SK-N-SH treated with all-trans-retinoic acid at 6 μM for 48 hours (cell line): ENCODE measurements around the gene CBY1.

Experiments used
- ATAC-seq: fragments of 200-7000 bp; cut with Tn5 transposase; 3 replicates; pipeline ENCODE4 v1.9.1; 2020; ENCODE audit warnings: mild to moderate bottlenecking, moderate library complexity
- ARNTL ChIP-seq: fragments of 450-650 bp; formaldehyde crosslinking; IDR thresholded peaks from 2 replicates; pipeline ENCODE4 v1.5.0; 2020; ENCODE audit warnings: low read depth, mild to moderate bottlenecking, moderate library complexity, borderline replicate concordance
- BACH2 ChIP-seq: fragments of 250-450 bp; sonication (Bioruptor Pico); IDR thresholded peaks from 2 replicates; pipeline ENCODE4 v1.9.0; 2021; ENCODE audit warnings: mild to moderate bottlenecking, borderline replicate concordance
- CREB5 ChIP-seq: fragments of 250-450 bp; sonication (Bioruptor Pico); IDR thresholded peaks from 2 replicates; pipeline ENCODE4 v1.5.1; 2020; ENCODE audit warnings: low read depth, mild to moderate bottlenecking, moderate library complexity
- CSRNP3 ChIP-seq: fragments of 250-450 bp; sonication (Bioruptor Pico); IDR thresholded peaks from 2 replicates; pipeline ENCODE4 v1.5.1; 2021; ENCODE audit warnings: mild to moderate bottlenecking, moderate library complexity
- ESRRG ChIP-seq: fragments of 250-450 bp; sonication (Bioruptor Pico); IDR thresholded peaks from 2 replicates; pipeline ENCODE4 v1.6.1; 2021; ENCODE audit warnings: mild to moderate bottlenecking
- GLIS3 ChIP-seq: fragments of 250-450 bp; sonication (Bioruptor Pico); IDR thresholded peaks from 2 replicates; pipeline ENCODE4 v1.5.0; 2020; ENCODE audit warnings: mild to moderate bottlenecking, moderate library complexity
- ISL1 ChIP-seq: fragments of 250-450 bp; sonication (Bioruptor Pico); IDR thresholded peaks from 2 replicates; pipeline ENCODE4 v2.1.2; 2022; ENCODE audit warnings: mild to moderate bottlenecking, moderate library complexity
- OSR1 ChIP-seq: fragments of 250-450 bp; sonication (Bioruptor Pico); IDR thresholded peaks from 2 replicates; pipeline ENCODE4 v1.8.0; 2022; ENCODE audit warnings: moderate library complexity, mild to moderate bottlenecking, inconsistent platforms
- TCF4 ChIP-seq: fragments of 250-450 bp; sonication (Bioruptor Pico); IDR thresholded peaks from 2 replicates; pipeline ENCODE4 v1.8.0; 2021; ENCODE audit warnings: mild to moderate bottlenecking, moderate library complexity, borderline replicate concordance
- TOX ChIP-seq: fragments of 250-450 bp; sonication (Bioruptor Pico); IDR thresholded peaks from 2 replicates; pipeline ENCODE4 v1.8.0; 2021; ENCODE audit warnings: mild to moderate bottlenecking, moderate library complexity, borderline replicate concordance
- ZC3H10 ChIP-seq: fragments of 250-450 bp; sonication (Bioruptor Pico); IDR thresholded peaks from 2 replicates; pipeline ENCODE4 v1.5.1; 2021; ENCODE audit warnings: mild to moderate bottlenecking, moderate library complexity
- ZFP30 ChIP-seq: fragments of 450-650 bp; formaldehyde crosslinking; IDR thresholded peaks from 2 replicates; pipeline ENCODE4 v1.5.0; 2022; ENCODE audit warnings: mild to moderate bottlenecking, moderate library complexity
- ZNF565 ChIP-seq: fragments of 450-650 bp; formaldehyde crosslinking; conservative IDR thresholded peaks from 2 replicates; pipeline ENCODE4 v1.5.0; 2020; ENCODE audit warnings: low read depth, mild to moderate bottlenecking, moderate library complexity
- ZNF70 ChIP-seq: fragments of 450-650 bp; formaldehyde crosslinking; IDR thresholded peaks from 2 replicates; pipeline ENCODE4 v1.5.0; 2020; ENCODE audit warnings: mild to moderate bottlenecking, moderate library complexity
- ZNF8 ChIP-seq: fragments of 450-650 bp; formaldehyde crosslinking; IDR thresholded peaks from 2 replicates; pipeline ENCODE4 v1.5.0; 2020; ENCODE audit warnings: mild to moderate bottlenecking, moderate library complexity
- TF ChIP-seq, protein P1 (sequence below): fragments of 250-450 bp; sonication (Bioruptor Pico); IDR thresholded peaks from 2 replicates; pipeline ENCODE4 v1.5.0; 2020; ENCODE audit warnings: mild to moderate bottlenecking, moderate library complexity
- TF ChIP-seq, protein P2 (sequence below): fragments of 250-450 bp; sonication (Bioruptor Pico); IDR thresholded peaks from 2 replicates; pipeline ENCODE4 v1.8.0; 2020; ENCODE audit warnings: mild to moderate bottlenecking, moderate library complexity, borderline replicate concordance
- TF ChIP-seq, protein P3 (sequence below): fragments of 250-450 bp; sonication (Bioruptor Pico); IDR thresholded peaks from 2 replicates; pipeline ENCODE4 v1.8.0; 2021; ENCODE audit warnings: low read depth, mild to moderate bottlenecking, moderate library complexity, borderline replicate concordance

The CBY1 gene

DNA sequence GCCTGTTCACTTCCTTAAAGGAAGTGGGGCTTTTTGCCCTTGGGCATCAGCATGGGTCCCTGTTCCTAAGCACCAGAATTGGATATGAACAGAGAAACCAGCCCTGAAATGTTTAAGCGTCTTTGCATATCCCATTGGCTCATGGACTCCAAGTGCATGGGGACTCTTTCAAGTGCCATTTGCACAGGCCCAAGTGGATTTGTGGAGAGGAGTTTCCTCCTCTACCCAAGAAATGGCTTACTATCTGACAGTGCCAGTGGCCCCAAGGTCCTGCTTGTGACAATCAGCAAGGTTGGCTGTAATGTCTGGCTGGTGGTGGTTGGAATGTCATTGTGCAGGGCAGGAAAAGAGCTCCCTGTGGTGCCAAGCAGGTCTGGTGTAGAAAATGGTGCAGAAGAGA, 29.3 kb downstream of the CBY1 start (continued):
- TF ChIP-seq BACH2 (CRISPR knock-in tag) (no peak), ZC3H10 (CRISPR knock-in tag) (no peak), CREB5 (CRISPR knock-in tag) (no peak), OSR1 (CRISPR knock-in tag) (no peak)
- TF ChIP-seq, protein P1, sequence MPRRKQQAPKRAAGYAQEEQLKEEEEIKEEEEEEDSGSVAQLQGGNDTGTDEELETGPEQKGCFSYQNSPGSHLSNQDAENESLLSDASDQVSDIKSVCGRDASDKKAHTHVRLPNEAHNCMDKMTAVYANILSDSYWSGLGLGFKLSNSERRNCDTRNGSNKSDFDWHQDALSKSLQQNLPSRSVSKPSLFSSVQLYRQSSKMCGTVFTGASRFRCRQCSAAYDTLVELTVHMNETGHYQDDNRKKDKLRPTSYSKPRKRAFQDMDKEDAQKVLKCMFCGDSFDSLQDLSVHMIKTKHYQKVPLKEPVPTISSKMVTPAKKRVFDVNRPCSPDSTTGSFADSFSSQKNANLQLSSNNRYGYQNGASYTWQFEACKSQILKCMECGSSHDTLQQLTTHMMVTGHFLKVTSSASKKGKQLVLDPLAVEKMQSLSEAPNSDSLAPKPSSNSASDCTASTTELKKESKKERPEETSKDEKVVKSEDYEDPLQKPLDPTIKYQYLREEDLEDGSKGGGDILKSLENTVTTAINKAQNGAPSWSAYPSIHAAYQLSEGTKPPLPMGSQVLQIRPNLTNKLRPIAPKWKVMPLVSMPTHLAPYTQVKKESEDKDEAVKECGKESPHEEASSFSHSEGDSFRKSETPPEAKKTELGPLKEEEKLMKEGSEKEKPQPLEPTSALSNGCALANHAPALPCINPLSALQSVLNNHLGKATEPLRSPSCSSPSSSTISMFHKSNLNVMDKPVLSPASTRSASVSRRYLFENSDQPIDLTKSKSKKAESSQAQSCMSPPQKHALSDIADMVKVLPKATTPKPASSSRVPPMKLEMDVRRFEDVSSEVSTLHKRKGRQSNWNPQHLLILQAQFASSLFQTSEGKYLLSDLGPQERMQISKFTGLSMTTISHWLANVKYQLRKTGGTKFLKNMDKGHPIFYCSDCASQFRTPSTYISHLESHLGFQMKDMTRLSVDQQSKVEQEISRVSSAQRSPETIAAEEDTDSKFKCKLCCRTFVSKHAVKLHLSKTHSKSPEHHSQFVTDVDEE (CRISPR knock-in tag): no peak

- no peak for TF ChIP-seq ARNTL (CRISPR knock-in tag)
- no peak for TF ChIP-seq ZFP30
- TF ChIP-seq, protein P2, sequence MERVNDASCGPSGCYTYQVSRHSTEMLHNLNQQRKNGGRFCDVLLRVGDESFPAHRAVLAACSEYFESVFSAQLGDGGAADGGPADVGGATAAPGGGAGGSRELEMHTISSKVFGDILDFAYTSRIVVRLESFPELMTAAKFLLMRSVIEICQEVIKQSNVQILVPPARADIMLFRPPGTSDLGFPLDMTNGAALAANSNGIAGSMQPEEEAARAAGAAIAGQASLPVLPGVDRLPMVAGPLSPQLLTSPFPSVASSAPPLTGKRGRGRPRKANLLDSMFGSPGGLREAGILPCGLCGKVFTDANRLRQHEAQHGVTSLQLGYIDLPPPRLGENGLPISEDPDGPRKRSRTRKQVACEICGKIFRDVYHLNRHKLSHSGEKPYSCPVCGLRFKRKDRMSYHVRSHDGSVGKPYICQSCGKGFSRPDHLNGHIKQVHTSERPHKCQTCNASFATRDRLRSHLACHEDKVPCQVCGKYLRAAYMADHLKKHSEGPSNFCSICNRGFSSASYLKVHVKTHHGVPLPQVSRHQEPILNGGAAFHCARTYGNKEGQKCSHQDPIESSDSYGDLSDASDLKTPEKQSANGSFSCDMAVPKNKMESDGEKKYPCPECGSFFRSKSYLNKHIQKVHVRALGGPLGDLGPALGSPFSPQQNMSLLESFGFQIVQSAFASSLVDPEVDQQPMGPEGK (CRISPR knock-in tag): no peak
- no peak for TF ChIP-seq OSR1 (CRISPR knock-in tag)
- TF ChIP-seq, protein P3, sequence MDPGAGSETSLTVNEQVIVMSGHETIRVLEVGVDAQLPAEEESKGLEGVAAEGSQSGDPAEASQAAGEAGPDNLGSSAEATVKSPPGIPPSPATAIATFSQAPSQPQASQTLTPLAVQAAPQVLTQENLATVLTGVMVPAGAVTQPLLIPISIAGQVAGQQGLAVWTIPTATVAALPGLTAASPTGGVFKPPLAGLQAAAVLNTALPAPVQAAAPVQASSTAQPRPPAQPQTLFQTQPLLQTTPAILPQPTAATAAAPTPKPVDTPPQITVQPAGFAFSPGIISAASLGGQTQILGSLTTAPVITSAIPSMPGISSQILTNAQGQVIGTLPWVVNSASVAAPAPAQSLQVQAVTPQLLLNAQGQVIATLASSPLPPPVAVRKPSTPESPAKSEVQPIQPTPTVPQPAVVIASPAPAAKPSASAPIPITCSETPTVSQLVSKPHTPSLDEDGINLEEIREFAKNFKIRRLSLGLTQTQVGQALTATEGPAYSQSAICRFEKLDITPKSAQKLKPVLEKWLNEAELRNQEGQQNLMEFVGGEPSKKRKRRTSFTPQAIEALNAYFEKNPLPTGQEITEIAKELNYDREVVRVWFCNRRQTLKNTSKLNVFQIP (CRISPR knock-in tag): no peak
- TF ChIP-seq, protein P1 (CRISPR knock-in tag): no peak
- no peak for TF ChIP-seq GLIS3 (CRISPR knock-in tag)
- TF ChIP-seq CREB5 (CRISPR knock-in tag): no peak
- no peak for TF ChIP-seq TOX (CRISPR knock-in tag)
- TF ChIP-seq ISL1 (CRISPR knock-in tag): no peak
- no peak for TF ChIP-seq TCF4 (CRISPR knock-in tag)
- TF ChIP-seq ZNF70 (CRISPR knock-in tag): no peak
- no peak for ATAC-seq
Observed at GRCh38 chr22:38689651-38690050, 33.2 kb downstream of the CBY1 start.

DNA sequence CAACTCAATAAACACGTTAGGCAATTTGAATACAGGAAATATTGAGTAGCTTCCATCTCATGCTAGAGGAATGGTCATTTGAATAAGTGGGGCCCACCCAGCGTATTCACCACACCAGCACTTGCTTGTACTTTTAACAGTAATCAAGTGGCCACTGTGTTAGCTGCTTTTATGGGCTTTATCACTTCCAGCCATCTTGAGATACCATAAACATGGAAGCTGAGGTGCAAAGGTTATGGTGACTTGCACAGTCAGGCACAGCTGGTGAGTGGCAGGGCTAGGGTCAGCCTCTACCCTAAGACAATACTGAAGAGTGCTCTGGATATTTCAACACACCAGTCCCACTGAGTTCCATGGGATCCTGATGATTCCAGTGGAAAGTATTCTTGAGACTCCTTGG, 37.6 kb downstream of the CBY1 start:
- ATAC-seq: no peak
- TF ChIP-seq ARNTL (CRISPR knock-in tag) (no peak), BACH2 (CRISPR knock-in tag) (no peak), ISL1 (CRISPR knock-in tag) (no peak), TOX (CRISPR knock-in tag) (no peak), CSRNP3 (CRISPR knock-in tag) (no peak), ZNF565 (CRISPR knock-in tag) (no peak), OSR1 (CRISPR knock-in tag) (no peak), ZNF8 (CRISPR knock-in tag) (no peak), ESRRG (CRISPR knock-in tag) (no peak)
- TF ChIP-seq, protein P3 (CRISPR knock-in tag): no peak
